H1 (cell line): ENCODE measurements around the gene INAFM2. TPM values are rescaled to one million over a fixed set of nuclear protein-coding genes. Genes with fewer than 3 reads are reported as not detected.

Source experiments
- CTCF ChIA-PET: fragments of 300-600 bp; sonication (Branson Sonifier 250); formaldehyde crosslinking; loops from one replicate; lab custom pipeline; 2021; ENCODE audit not compliant: partially characterized antibody; lab: Charles Lee
- POLR2A ChIA-PET: fragments of 300-600 bp; sonication (Branson Sonifier 250); formaldehyde crosslinking; loops from one replicate; lab custom pipeline; 2021; ENCODE audit warnings: inconsistent platforms; ENCODE audit not compliant: partially characterized antibody; lab: Charles Lee
- DNase-seq, 2 experiments: peaks; one replicate each; pipeline versions ENCODE4 v3.0.0 to v3.0.0-alpha.2; 2010 to 2022; ENCODE audit warnings: low spot score in 2 of 2, low read depth in 1 of 2, mixed read lengths in 1 of 2
- FAIRE-seq: peaks from 2 replicates; lab custom pipeline; 2011; peaks lifted over from hg19 to GRCh38; lab: Jason Lieb, UNC
- H2AFZ ChIP-seq: 2 replicates; pipeline ENCODE4 v1.8.1; 2012; ENCODE audit warnings: low read length, inconsistent platforms
- H2AK5ac ChIP-seq: 2 replicates; pipeline ENCODE4 v1.6.1; 2013; ENCODE audit warnings: low read depth, low read length
- H2BK120ac ChIP-seq: replicated peaks from 2 replicates; pipeline ENCODE3; 2013; ENCODE audit warnings: low read depth, low read length, inconsistent platforms
- H2BK12ac ChIP-seq: 2 replicates; pipeline ENCODE4 v1.6.1; 2013; ENCODE audit warnings: low read depth, low read length
- H2BK15ac ChIP-seq: 2 replicates; pipeline ENCODE4 v1.6.1; 2013; ENCODE audit warnings: low read length
- H2BK20ac ChIP-seq: 2 replicates; pipeline ENCODE4 v1.6.1; 2013; ENCODE audit warnings: low read length
- H2BK5ac ChIP-seq: 2 replicates; pipeline ENCODE4 v1.6.1; 2013; ENCODE audit warnings: low read depth, low read length
- H3K14ac ChIP-seq: 2 replicates; pipeline ENCODE4 v1.6.1; 2013; ENCODE audit warnings: inconsistent platforms; ENCODE audit not compliant: insufficient read length
- H3K18ac ChIP-seq: 2 replicates; pipeline ENCODE4 v1.6.1; 2013; ENCODE audit warnings: low read length; ENCODE audit errors: extremely low read depth
- H3K23ac ChIP-seq: 2 replicates; pipeline ENCODE4 v1.6.1; 2013; ENCODE audit warnings: inconsistent platforms; ENCODE audit not compliant: insufficient read length
- H3K23me2 ChIP-seq: 2 replicates; pipeline ENCODE4 v1.6.1; 2013; ENCODE audit warnings: low read depth, low read length
- H3K27ac ChIP-seq: 2 replicates; pipeline ENCODE4 v1.6.1; 2011; ENCODE audit warnings: low read depth, low read length, inconsistent platforms
- H3K27me3 ChIP-seq, 4 experiments: replicated peaks in 1 of 4; 1 replicate in 1 of 4; 2 replicates in 3 of 4; pipeline versions ENCODE4 v1.6.1 to v1.8.1; 2011 to 2013; ENCODE audit warnings: low read length in 3 of 4, mild to moderate bottlenecking in 3 of 4, inconsistent platforms in 2 of 4, mixed read lengths in 2 of 4, moderate library complexity in 1 of 4; ENCODE audit not compliant: control insufficient read depth in 3 of 4, insufficient read depth in 3 of 4; ENCODE audit errors: extremely low read depth in 1 of 4
- H3K36me3 ChIP-seq, 4 experiments: 2 replicates each; pipeline versions ENCODE4 v1.6.1 to v1.8.1; 2011 to 2013; ENCODE audit warnings: mild to moderate bottlenecking in 4 of 4, low read length in 3 of 4, moderate library complexity in 2 of 4, control low read depth in 1 of 4, inconsistent platforms in 1 of 4; ENCODE audit not compliant: insufficient read depth in 4 of 4, control insufficient read depth in 2 of 4
- H3K4ac ChIP-seq: replicated peaks from 2 replicates; pipeline ENCODE3; 2013; ENCODE audit warnings: low read length, low read depth, mixed read lengths, inconsistent platforms; ENCODE audit not compliant: insufficient read length
- H3K4me1 ChIP-seq, 4 experiments: replicated peaks in 1 of 4; 1 replicate in 1 of 4; 2 replicates in 3 of 4; pipeline versions ENCODE4 v1.6.1 to v1.8.1; 2011 to 2013; ENCODE audit warnings: low read length in 3 of 4, inconsistent platforms in 2 of 4, mixed read lengths in 1 of 4; ENCODE audit not compliant: insufficient read depth in 4 of 4, control insufficient read depth in 3 of 4
- H3K4me2 ChIP-seq, 2 experiments: 2 replicates each; pipeline versions ENCODE4 v1.6.1 to v1.8.1; 2011 to 2013; ENCODE audit warnings: low read depth in 2 of 2, low read length in 2 of 2, control low read depth in 1 of 2, inconsistent platforms in 1 of 2, mild to moderate bottlenecking in 1 of 2; ENCODE audit not compliant: insufficient read depth in 1 of 2
- H3K4me3 ChIP-seq, 4 experiments: fragments of 200-600, 300-600 bp in 1 of 4; sonication (generic), shearing (Covaris generic), sonication (Bioruptor Twin) in 1 of 4; 2 replicates each; pipeline versions ENCODE4 v1.5.1 to v1.8.1; 2011 to 2016; ENCODE audit warnings: low read length in 4 of 4, low read depth in 3 of 4, control low read depth in 2 of 4, inconsistent platforms in 2 of 4, mild to moderate bottlenecking in 2 of 4, mixed read lengths in 1 of 4, moderate library complexity in 1 of 4; ENCODE audit not compliant: insufficient read depth in 2 of 4; ENCODE audit errors: extremely low read depth in 1 of 4
- H3K56ac ChIP-seq: replicated peaks from 2 replicates; pipeline ENCODE3; 2013; ENCODE audit warnings: low read depth, mild to moderate bottlenecking, mixed read lengths, low read length, inconsistent platforms; ENCODE audit not compliant: insufficient read length
- H3K79me1 ChIP-seq: 2 replicates; pipeline ENCODE4 v1.6.1; 2013; ENCODE audit warnings: low read depth, low read length, control low read depth
- H3K79me2 ChIP-seq, 2 experiments: 2 replicates each; pipeline versions ENCODE4 v1.6.1 to v1.8.1; 2012 to 2013; ENCODE audit warnings: low read length in 2 of 2, mild to moderate bottlenecking in 2 of 2, inconsistent platforms in 1 of 2; ENCODE audit not compliant: insufficient read depth in 2 of 2, control insufficient read depth in 1 of 2
- H3K9ac ChIP-seq, 4 experiments: replicated peaks in 1 of 4; 1 replicate in 1 of 4; 2 replicates in 3 of 4; pipeline versions ENCODE4 v1.6.1 to v1.8.1; 2011 to 2013; ENCODE audit warnings: low read depth in 3 of 4, low read length in 3 of 4, control low read depth in 2 of 4, mild to moderate bottlenecking in 2 of 4, moderate library complexity in 2 of 4, inconsistent platforms in 1 of 4; ENCODE audit errors: extremely low read depth in 1 of 4
- H3K9me3 ChIP-seq, 2 experiments: 2 replicates each; pipeline versions ENCODE4 v1.6.1 to v1.8.1; 2012 to 2013; ENCODE audit warnings: mild to moderate bottlenecking in 2 of 2, moderate library complexity in 2 of 2, control low read depth in 1 of 2, inconsistent platforms in 1 of 2, low read depth in 1 of 2, low read length in 1 of 2, mixed read lengths in 1 of 2; ENCODE audit not compliant: insufficient read depth in 2 of 2
- H4K20me1 ChIP-seq, 2 experiments: replicated peaks in 1 of 2; 2 replicates each; pipeline versions ENCODE3 to v1.8.1; 2011 to 2013; ENCODE audit warnings: inconsistent platforms in 2 of 2, low read length in 2 of 2, mild to moderate bottlenecking in 1 of 2; ENCODE audit not compliant: insufficient read depth in 2 of 2, control insufficient read depth in 1 of 2
- H4K5ac ChIP-seq: 2 replicates; pipeline ENCODE4 v1.6.1; 2013; ENCODE audit warnings: low read length, low read depth, mixed read lengths, inconsistent platforms; ENCODE audit not compliant: insufficient read length
- H4K8ac ChIP-seq: 2 replicates; pipeline ENCODE4 v1.8.0; 2013; ENCODE audit warnings: mild to moderate bottlenecking, moderate library complexity, low read length, inconsistent platforms; ENCODE audit not compliant: insufficient read depth; ENCODE audit errors: extremely low read depth
- H4K91ac ChIP-seq: replicated peaks from 2 replicates; pipeline ENCODE3; 2013; ENCODE audit warnings: low read length, mixed read lengths, inconsistent platforms; ENCODE audit not compliant: insufficient read length
- JUN ChIP-seq: IDR thresholded peaks from 2 replicates; pipeline ENCODE4 v1.6.1; 2011; ENCODE audit warnings: low read depth, mild to moderate bottlenecking, improper control_type of control experiment, low read length
- POLR2A ChIP-seq, 2 experiments: IDR thresholded peaks; 1 replicate in 1 of 2; 2 replicates in 1 of 2; pipeline ENCODE4 v1.6.1; 2011; ENCODE audit warnings: low read depth in 2 of 2, low read length in 2 of 2, mild to moderate bottlenecking in 2 of 2; ENCODE audit errors: control extremely low read depth in 1 of 2
- SP2 ChIP-seq: IDR thresholded peaks from 2 replicates; pipeline ENCODE4 v1.6.1; 2012; ENCODE audit warnings: mild to moderate bottlenecking, low read length, inconsistent platforms
- TCF12 ChIP-seq: IDR thresholded peaks from 2 replicates; pipeline ENCODE4 v1.6.1; 2011; ENCODE audit warnings: low read depth, mild to moderate bottlenecking, low read length
- WGBS, 2 experiments: shearing (Covaris generic) in 1 of 2; methylation state at CpG; one replicate each; pipeline versions ENCODE4 v1.1.6 to v1.1.7; 2013 to 2015; ENCODE audit warnings: low lambda C conversion rate in 2 of 2, mixed read lengths in 2 of 2, inconsistent platforms in 1 of 2, low coverage in 1 of 2, missing lambda C conversion rate in 1 of 2; ENCODE audit not compliant: insufficient replicate concordance in 2 of 2, insufficient coverage in 1 of 2, insufficient read length in 1 of 2; ENCODE audit errors: extremely low coverage in 1 of 2, missing lambda C conversion rate in 1 of 2; 5-methylcytosine and 5-hydroxymethylcytosine counted together
- polyA plus RNA-seq, 7 experiments: library from polyadenylated mRNA; depleted of rRNA in 3 of 7; stranded (reverse) in 5 of 7; unstranded in 2 of 7; fragments of >200 nt in 5 of 7; fragments of 200-250 nt in 2 of 7; gene quantifications; 1 replicate in 5 of 7; 2 replicates in 1 of 7; 4 replicates in 1 of 7; pipeline versions ENCODE4 v1.2.1 to v1.2.3, GENCODE V29; 2011 to 2013; ENCODE audit warnings: missing spikeins in 2 of 7, mixed read lengths in 2 of 7
- total RNA-seq: library from RNA; stranded (reverse); fragmentation: NEBNext Ultra II Directional; extraction: Animal tissue kit (Norgen Biotek cat#: 25700); gene quantifications from 2 replicates; pipeline ENCODE4 v1.2.1, GENCODE V29; 2021

INAFM2 gene
- total and polyA plus RNA-seq, 2 of the 8 experiments (the other 6 are each of a cell fraction or from before 2014, with no cell fraction given): 15.3 to 35.1 TPM

DNA sequence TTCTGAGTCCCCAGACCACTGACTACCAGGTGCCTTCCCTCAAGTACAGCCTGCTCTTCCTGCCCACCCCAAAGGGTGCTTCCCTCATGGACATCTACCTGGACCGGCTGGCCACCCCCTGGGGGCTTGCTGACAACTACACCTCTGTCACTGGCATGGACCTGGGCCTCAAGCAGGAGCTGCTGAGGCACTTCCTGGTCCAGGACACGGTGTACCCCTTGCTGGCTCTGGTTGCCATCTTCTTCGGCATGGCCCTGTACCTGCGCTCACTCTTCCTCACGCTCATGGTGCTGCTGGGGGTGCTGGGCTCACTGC lies 43.8 kb downstream of the INAFM2 start:
- H3K4me3 ChIP-seq: peak overlapping the region in 3 of 4 experiments; percentile 15 to 46 (median 23); a peak in 3 of 8 replicates
- no peak overlapping the region for H3K23ac ChIP-seq
- DNase-seq: no peak
- H3K27me3 ChIP-seq: peaks cover 5 to 27% (median 23%) of the 10 kb centered on the region in 4 experiments
- no peak overlapping the region for H3K27ac ChIP-seq
- H3K56ac ChIP-seq: no peak overlapping the region
- no peak overlapping the region; the same call in 1 of the 2 replicates for H2BK5ac ChIP-seq
- H2AK5ac ChIP-seq: no peak overlapping the region
- H3K4me1 ChIP-seq: peaks cover 0 to 6% (median 4%) of the 10 kb centered on the region in 4 experiments; a peak in 3 of 7 replicates
- CTCF ChIA-PET: interaction anchor here (0.5 to 13.4 kb wide), 24 partner anchors 10 to 548 kb away, joined by 3 to 452 read pairs (median 6); partner anchors contain the start of genes CCDC9B, DISP2, IVD and KNSTRN
- peak overlapping the region; percentile 97 for H2BK15ac ChIP-seq
- peak overlapping the region; percentile 87; the same call in 1 of the 2 replicates for H2BK12ac ChIP-seq
- WGBS, 2 experiments: 88% methylated on average over 5 of the region's 5 CpGs; no CpG with 5 or more reads in 1 of the 2 experiments
- TF ChIP-seq POLR2A (IDR thresholded peaks at IDR 0.05; ENCODE audit: control extremely low read depth in 1 of 2, low read depth in 2 of 2, low read length in 2 of 2) (no peak), SP2 (no peak), TCF12 (no peak), JUN (no peak)
- H3K79me2 ChIP-seq: no peaks in the 10 kb centered on the region
- H4K91ac ChIP-seq: peak overlapping the region; percentile 65
- H3K79me1 ChIP-seq: no peaks in the 10 kb centered on the region
- H3K18ac ChIP-seq: no peak overlapping the region; the same call in 1 of the 2 replicates
- H3K4me2 ChIP-seq: peak overlapping the region; percentile 22 to 71
- H3K4ac ChIP-seq: peak overlapping the region; percentile 58
- no peak overlapping the region for H2BK120ac ChIP-seq
- no peak overlapping the region for H3K14ac ChIP-seq
- peak overlapping the region; percentile 43; the same call in 1 of the 2 replicates for H2AFZ ChIP-seq
- no peak for FAIRE-seq
- no peak overlapping the region for H4K5ac ChIP-seq
- H3K36me3 ChIP-seq: no peaks in the 10 kb centered on the region
- peak overlapping the region; percentile 92 for H4K8ac ChIP-seq
- H4K20me1 ChIP-seq: peaks cover 0 to 1% of the 10 kb centered on the region in 2 experiments
- POLR2A ChIA-PET: interaction anchor here (1.2 to 4.1 kb wide), 5 partner anchors 15 to 53 kb away, joined by 3 to 22 read pairs (median 3); partner anchors contain the start of genes CCDC9B and KNSTRN
- H2BK20ac ChIP-seq: 0 out of 2 replicates have a peak overlapping the region, but pooled peaks have one; percentile 61
- H3K9ac ChIP-seq: no peak overlapping the region; a peak in 2 of 7 replicates
- H3K9me3 ChIP-seq: peaks cover 0 to 8% of the 10 kb centered on the region in 2 experiments; a peak in 1 of 4 replicates
- H3K23me2 ChIP-seq: peaks cover 1% of the 10 kb centered on the region
